Activated naive CD4-positive, alpha-beta T cell treated with anti-CD3 and anti-CD28 coated beads, Interleukin-2, amount 50 U/mL, for 24 hours (primary cell): ENCODE results near the gene ANKRD23.
"Not testable (repeated sequence)": the region's sequence is repeated elsewhere in the genome, so short reads cannot be mapped to it uniquely, and the experiment has no call there.

Experiments used
- H3K27ac Mint-ChIP-seq: one replicate; pipeline ENCODE4 v1.8.0; 2021; ENCODE audit warnings: mild to moderate bottlenecking, mixed read lengths
- H3K27me3 Mint-ChIP-seq: one replicate; pipeline ENCODE4 v1.8.0; 2021; ENCODE audit warnings: mixed read lengths
- H3K36me3 Mint-ChIP-seq: one replicate; pipeline ENCODE4 v1.8.0; 2021; ENCODE audit warnings: mixed read lengths
- H3K4me1 Mint-ChIP-seq: one replicate; pipeline ENCODE4 v1.8.0; 2021; ENCODE audit warnings: mixed read lengths
- H3K4me3 Mint-ChIP-seq: one replicate; pipeline ENCODE4 v1.8.0; 2021; ENCODE audit warnings: mild to moderate bottlenecking, mixed read lengths
- H3K9me3 Mint-ChIP-seq: one replicate; pipeline ENCODE4 v1.8.0; 2021; ENCODE audit warnings: mixed read lengths

Gene ANKRD23

DNA sequence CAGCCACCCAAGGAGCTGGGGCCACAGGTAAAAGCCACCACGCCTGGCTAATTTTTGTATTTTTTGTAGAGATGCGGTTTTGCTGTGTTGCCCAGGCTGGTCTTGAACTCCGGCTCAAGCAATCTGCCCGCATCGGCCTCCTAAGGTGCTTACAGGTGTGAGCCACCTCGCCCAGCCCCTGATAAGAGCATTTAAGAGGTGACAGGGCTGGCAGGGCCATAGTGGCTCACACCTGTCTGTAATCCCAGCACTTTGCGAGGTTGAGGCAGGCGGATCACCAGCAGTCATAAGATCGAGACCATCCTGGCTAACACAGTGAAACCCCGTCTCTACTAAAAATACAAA lies 36.7 kb downstream of the ANKRD23 start:
- H3K36me3 Mint-ChIP-seq = no peaks in the 10 kb centered on the region
- H3K9me3 Mint-ChIP-seq = no peaks in the 10 kb centered on the region
- no peaks in the 10 kb centered on the region for H3K27me3 Mint-ChIP-seq
- peaks cover 22% of the 10 kb centered on the region for H3K4me1 Mint-ChIP-seq
- H3K27ac Mint-ChIP-seq = peak overlapping the region; percentile 90
- H3K4me3 Mint-ChIP-seq = no peak overlapping the region

DNA sequence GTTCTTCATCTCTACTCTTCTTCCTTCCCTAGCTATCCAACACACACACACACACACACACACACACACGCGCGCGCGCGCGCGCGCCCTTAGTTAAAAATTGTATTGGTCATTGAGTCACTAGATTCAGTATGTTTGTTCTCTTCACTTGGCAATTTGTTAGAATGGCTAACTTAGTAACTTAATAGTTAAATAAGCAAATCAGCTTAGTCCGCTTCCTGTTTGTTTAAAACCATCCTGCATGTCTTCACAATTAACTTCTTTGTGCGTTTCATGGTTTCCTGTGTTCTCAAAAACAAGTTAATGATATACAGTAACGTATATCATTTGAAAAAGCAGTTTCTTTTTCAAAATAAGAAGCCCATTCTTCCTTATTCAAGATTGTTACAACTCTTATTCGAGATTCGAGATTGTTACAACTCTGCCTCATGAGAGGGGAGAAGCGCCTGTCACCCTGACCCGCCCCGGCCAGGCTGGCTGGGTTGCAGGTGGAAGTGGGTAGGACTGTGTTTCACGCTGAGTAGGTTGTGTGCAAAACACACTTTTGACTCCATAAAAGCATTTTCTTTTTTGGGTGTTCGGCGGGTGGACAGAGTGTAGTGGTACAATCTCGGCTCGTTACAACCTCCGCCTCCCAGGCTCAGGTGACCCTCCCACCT lies 37.2 kb downstream of the ANKRD23 start:
- H3K27me3 Mint-ChIP-seq = no peaks in the 10 kb centered on the region
- H3K27ac Mint-ChIP-seq = peak overlapping the region; percentile 90
- H3K36me3 Mint-ChIP-seq = no peaks in the 10 kb centered on the region
- peak overlapping the region; percentile 67 for H3K4me3 Mint-ChIP-seq
- no peaks in the 10 kb centered on the region for H3K9me3 Mint-ChIP-seq
- H3K4me1 Mint-ChIP-seq = peaks cover 22% of the 10 kb centered on the region

DNA sequence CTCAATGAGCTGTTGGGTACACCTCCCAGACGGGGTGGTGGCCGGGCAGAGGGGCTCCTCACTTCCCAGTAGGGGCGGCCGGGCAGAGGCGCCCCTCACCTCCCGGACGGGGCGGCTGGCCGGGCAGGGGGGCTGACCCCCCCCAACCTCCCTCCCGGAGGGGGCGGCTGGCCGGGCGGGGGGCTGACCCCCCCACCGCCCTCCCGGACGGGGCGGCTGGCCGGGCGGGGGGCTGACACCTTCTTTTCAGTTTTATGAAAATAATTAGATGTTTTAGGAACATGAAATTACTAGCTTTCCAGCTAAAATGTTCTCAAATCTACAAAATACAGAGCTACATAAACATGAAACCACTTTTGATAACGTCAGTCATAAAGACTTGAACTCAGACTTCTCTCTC lies 37.9 kb downstream of the ANKRD23 start:
- peaks cover 22% of the 10 kb centered on the region for H3K4me1 Mint-ChIP-seq
- not testable (repeated sequence) for H3K27ac Mint-ChIP-seq, H3K27me3 Mint-ChIP-seq, H3K36me3 Mint-ChIP-seq, H3K9me3 Mint-ChIP-seq, H3K4me3 Mint-ChIP-seq

DNA sequence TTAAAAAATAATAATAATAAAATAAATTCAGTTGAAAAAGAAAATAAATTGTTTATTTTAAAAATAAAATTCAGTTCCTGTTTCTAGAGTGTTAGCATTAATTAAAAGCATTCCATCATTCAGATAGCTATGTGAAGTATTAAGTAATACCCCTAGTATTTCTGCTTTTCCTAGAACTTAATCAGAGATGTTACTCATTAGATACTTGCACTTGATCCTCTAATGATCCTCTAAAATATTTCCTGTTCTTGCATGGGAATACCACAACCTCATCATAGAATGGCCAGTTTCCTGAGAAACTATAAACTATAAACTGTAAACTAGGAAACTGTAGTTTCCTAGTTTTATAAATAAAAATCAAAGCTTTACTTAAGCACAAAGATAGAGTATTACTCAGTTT lies 38.8 kb downstream of the ANKRD23 start:
- Mint-ChIP-seq H3K27me3 (no peaks in the 10 kb centered on the region), H3K4me1 (peaks cover 22% of the 10 kb centered on the region), H3K27ac (no peak overlapping the region), H3K4me3 (no peak overlapping the region), H3K9me3 (no peaks in the 10 kb centered on the region), H3K36me3 (no peaks in the 10 kb centered on the region)

DNA sequence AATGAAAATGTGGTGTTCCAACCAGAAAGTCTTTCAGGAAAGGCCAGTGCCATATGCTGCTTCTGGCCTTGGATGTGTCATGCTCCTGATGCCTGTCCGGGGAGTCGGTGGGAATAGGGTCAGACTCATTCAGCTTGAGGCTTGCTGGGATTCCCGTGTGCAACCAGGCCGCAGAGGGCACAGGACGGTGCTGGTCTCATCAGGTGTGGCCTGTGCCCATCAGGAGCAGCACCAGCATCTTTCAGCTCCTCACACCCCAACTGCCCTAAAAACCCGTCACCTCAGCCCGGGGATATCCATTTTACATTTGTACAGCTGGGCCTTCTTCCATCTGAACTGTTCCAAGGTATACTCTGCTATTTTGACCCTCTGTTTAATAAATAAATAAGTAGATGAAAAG lies 41.1 kb downstream of the ANKRD23 start:
- H3K27ac Mint-ChIP-seq = no peak overlapping the region
- peaks cover 2% of the 10 kb centered on the region for H3K36me3 Mint-ChIP-seq
- peaks cover 16% of the 10 kb centered on the region for H3K4me1 Mint-ChIP-seq
- H3K4me3 Mint-ChIP-seq = no peak overlapping the region
- H3K9me3 Mint-ChIP-seq = no peaks in the 10 kb centered on the region
- no peaks in the 10 kb centered on the region for H3K27me3 Mint-ChIP-seq

DNA sequence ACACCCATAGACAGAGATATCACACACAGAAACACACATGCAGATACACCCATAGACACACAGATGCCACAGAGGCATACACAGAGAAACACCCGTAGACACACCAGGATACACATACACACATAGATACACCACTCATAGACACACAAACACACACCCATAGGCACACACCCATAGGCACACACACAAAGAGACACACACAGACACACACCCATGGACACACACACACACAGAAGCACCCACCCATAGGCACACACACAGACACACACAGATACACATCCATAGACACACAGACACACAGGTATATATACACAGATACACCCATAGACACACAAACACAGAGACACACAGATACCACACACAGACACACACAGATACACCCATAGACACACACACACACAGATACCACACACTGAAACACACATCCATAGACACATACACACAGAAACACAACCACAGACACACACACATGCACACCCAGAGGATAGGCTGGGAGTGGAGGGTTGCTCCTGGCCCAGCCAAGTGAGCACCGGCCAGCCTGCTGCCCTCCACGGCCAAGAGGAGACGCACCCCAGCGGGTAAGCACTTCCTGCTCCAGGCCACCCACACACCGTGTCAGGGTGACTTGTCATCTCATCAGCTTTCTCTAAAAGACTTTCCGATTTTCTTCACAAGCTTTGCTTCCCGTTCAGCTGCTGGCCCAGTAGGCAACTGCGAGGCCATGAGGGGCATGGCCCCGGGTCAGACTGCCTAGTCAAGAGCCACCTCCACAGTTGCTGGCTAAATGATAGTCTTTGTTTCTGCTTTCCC lies 41.8 kb downstream of the ANKRD23 start:
- H3K27ac Mint-ChIP-seq = no peak overlapping the region
- no peaks in the 10 kb centered on the region for H3K27me3 Mint-ChIP-seq
- no peaks in the 10 kb centered on the region for H3K9me3 Mint-ChIP-seq
- peaks cover 10% of the 10 kb centered on the region for H3K4me1 Mint-ChIP-seq
- H3K4me3 Mint-ChIP-seq = no peak overlapping the region
- H3K36me3 Mint-ChIP-seq = peaks cover 2% of the 10 kb centered on the region

DNA sequence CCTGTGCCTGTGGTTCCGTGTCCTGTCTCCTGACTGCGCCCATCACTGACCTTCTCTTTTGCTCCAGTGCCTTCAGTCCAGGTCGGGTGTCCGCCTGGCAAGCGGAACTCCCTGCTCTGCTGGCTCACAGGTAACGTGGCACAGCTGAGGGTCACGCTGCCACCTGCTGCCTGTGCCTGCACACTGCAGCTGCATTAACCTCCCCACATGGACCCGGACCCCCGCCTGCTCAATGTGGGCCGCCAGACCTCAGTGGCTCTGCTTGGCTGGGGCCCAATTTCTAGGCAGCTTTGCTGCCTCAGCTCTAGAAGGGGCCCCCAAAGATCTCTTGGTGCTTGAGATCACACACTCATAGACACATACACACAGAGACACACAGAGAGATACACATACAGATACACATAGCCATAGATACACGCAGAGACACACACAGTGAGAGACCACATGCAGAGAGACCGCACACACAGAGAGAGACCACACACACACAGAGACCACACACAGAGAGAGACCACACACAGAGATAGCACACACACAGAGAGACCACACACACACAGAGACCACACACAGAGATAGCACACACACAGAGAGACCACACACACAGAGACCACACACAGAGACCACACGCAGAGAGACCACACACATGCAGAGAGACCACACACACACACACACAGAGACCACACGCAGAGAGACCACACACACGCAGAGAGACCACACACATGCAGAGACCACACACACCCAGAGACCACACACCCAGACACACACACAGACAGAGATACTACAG lies 42.6 kb downstream of the ANKRD23 start:
- Mint-ChIP-seq H3K4me1 (peaks cover 2% of the 10 kb centered on the region), H3K27me3 (no peaks in the 10 kb centered on the region), H3K9me3 (no peaks in the 10 kb centered on the region), H3K36me3 (peaks cover 2% of the 10 kb centered on the region), H3K27ac (no peak overlapping the region), H3K4me3 (no peak overlapping the region)

DNA sequence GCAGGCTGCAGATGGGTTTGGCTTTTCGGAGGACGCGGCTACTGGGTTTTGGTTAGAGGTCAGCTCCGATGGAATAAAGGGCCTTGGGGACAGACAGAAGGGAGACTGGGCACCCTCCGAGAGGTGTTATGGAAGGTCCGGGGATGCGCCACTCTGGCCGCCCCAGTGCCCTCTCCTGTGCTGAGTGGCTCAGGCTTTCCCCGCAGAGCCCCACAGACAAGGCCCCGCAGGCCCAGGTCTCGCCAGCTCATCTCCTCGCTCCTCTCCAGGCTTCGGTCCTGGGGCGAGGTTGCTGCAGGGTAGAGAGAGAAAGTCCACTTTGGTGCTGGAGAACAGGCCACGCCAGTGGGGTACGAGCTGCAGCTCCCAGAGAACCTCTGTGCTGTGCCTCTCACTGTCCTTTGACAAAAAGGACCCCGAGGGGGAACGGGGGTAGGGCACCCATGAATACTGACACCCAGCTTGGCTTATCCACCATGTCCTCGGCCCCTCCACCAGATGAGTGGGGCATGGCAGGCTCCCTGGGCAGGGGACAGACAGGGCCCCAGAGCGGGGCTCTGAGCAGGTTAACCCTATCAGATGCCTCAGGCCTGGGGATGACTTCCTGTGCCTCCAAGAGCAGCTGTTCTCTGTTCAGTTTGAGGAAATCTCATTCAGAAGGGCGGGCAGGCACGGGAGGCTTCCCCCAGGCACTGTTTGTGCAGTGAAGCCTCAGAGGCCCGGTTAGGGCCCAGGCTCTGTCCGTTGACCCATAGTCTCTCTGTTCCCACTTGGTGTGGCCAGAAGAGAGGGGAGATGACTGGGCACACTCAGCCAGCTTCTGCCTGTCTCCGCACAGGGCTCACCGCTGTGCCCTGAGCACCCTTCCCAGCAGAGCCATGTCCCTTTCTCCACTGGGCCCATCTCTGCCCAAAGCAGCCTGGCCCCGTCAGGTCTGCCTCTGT lies 43.5 kb downstream of the ANKRD23 start:
- Mint-ChIP-seq H3K27ac (no peak overlapping the region), H3K36me3 (peaks cover 2% of the 10 kb centered on the region), H3K27me3 (no peaks in the 10 kb centered on the region), H3K9me3 (no peaks in the 10 kb centered on the region), H3K4me1 (no peaks in the 10 kb centered on the region), H3K4me3 (no peak overlapping the region)

DNA sequence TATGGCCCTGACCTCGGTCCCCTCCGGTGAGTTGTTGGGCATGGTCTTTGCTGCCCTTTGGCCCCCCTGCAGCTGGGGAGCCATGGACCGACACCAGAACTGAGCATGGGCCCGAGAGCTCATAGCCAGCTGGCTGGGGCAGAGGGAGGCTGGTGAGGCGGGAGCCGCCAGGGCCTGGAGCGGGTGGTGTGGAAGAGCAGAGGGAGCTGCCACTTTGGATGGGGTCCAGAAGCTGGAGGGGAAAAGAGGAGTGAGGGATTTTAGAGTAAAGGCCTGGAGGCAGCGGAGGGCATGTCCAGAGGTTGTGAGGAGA lies 44.2 kb downstream of the ANKRD23 start:
- Mint-ChIP-seq H3K27me3 (no peaks in the 10 kb centered on the region), H3K36me3 (peaks cover 2% of the 10 kb centered on the region), H3K9me3 (no peaks in the 10 kb centered on the region), H3K4me1 (no peaks in the 10 kb centered on the region), H3K4me3 (no peak overlapping the region), H3K27ac (no peak overlapping the region)

DNA sequence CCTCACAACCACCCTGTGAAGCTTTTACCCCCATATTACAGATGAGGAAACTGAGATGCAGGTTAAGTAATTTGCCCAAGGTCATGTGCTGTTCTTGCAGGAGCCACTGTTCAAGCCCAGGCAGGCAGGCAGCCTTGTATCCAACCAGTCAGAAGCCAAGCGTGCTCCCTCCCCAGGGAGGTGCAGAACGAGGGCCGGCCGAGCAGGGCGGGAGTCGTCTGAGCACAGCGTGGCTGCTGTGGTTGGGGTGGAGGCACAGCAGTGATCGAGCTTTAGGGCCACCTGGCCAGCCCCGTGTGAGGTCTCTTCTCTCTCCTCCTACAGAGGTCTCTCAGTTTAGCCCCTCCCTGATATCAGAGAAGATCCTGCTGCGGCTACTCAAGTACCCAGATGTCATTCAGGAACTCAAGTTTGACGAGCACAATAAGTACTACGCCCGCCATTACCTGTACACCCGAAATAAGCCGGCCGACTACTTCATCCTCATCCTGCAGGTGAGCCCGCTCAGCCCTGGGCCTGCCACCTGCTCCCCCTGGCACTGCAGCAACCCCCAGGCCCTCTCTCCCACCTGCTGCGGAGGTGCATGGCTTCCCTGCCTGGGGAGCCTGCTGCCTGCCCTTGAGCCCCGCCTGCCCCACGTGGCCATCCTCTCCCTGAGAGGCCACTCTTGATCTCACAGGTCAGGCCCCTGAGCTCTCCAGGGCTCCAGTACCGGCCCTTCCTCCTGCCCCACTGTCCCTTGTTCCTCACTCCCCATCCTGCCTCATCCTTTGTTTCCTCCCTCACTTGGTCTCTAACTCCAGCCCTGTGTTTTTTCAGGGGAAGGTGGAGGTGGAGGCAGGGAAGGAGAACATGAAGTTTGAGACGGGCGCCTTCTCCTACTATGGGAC lies 44.8 kb downstream of the ANKRD23 start:
- H3K4me3 Mint-ChIP-seq = no peak overlapping the region
- H3K27ac Mint-ChIP-seq = no peak overlapping the region
- no peaks in the 10 kb centered on the region for H3K27me3 Mint-ChIP-seq
- H3K36me3 Mint-ChIP-seq = peaks cover 2% of the 10 kb centered on the region
- no peaks in the 10 kb centered on the region for H3K4me1 Mint-ChIP-seq
- no peaks in the 10 kb centered on the region for H3K9me3 Mint-ChIP-seq

DNA sequence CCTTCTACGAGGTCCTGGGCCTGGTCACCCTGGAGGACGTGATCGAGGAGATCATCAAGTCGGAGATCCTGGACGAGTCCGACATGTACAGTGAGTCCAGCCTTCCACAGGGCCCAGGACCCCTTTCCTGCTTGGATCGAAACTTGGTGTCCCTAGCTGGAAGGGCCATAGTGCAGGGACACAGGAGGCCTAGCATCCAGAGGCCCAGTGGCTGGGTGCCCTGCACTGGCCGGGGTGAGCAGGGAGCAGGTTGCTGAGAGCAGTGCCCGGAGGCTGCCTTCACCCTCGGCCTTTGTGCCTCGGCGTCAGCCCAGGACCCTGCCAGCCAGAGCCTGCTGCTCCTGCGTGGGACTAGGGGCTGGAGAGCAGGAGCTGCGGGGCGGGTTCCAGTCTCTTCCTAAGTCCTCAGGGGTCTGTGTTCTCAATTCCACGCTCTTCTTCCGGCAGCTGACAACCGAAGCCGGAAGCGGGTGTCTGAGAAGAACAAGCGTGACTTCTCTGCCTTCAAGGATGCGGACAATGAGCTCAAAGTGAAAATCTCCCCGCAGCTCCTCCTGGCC lies 46.7 kb downstream of the ANKRD23 start:
- Mint-ChIP-seq H3K9me3 (no peaks in the 10 kb centered on the region), H3K36me3 (peaks cover 2% of the 10 kb centered on the region), H3K27ac (no peak overlapping the region), H3K4me1 (no peaks in the 10 kb centered on the region), H3K27me3 (no peaks in the 10 kb centered on the region), H3K4me3 (no peak overlapping the region)

DNA sequence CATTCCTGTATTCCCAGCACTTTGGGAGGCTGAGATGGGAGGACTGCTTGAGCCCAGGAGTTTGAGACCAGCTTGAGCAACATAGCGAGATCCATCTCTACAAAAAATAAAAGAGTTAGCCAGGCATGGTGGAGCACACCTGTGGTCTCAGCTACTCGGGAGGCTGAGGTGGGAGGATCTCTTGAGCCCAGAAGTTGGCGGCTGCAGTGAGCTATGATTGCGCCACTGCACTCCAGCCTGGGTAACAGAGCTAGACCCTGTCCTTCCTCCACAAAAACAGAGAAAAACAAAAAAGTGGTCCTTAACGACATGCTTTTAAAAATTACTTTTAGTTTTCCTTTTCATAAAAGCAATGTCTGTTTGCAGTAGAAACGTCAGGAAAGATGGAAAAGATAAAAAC lies 47.3 kb downstream of the ANKRD23 start:
- H3K4me3 Mint-ChIP-seq, H3K27me3 Mint-ChIP-seq, H3K4me1 Mint-ChIP-seq, H3K9me3 Mint-ChIP-seq, H3K27ac Mint-ChIP-seq, H3K36me3 Mint-ChIP-seq: not testable (repeated sequence)

DNA sequence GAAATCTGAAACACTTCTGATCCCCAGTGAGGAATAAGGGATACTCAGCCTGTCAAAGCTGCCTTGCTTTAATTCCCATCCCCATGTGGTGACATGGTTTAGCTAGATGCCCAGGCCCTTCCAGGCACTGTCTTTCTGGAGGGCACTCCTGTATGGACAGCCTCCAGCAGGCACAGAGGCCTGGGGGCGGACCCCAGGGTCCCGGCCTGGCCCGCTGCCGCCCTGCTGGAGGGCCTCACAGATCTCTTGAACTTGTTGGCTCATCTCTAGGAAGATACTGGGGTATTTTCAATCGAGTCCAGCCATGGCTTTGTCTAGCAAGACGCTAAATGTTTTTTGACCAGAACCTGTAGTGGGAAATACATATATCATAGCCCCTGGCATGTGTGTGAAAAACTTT lies 48.7 kb downstream of the ANKRD23 start:
- Mint-ChIP-seq H3K9me3 (no peaks in the 10 kb centered on the region), H3K4me1 (no peaks in the 10 kb centered on the region), H3K36me3 (peaks cover 2% of the 10 kb centered on the region), H3K27me3 (no peaks in the 10 kb centered on the region), H3K27ac (no peak overlapping the region), H3K4me3 (no peak overlapping the region)
